Measurements from ENCODE around the gene CLBA1.

The CLBA1 gene

GRCh38 chr14:104993306-104993705 lies 7.7 kb downstream of the CLBA1 start:
- H3K4me3 ChIP-seq (ENCODE audit: low read length) = no peak overlapping the region
- H3K36me3 ChIP-seq (ENCODE audit: insufficient read depth, low read depth, low read length) = no peaks in the 10 kb centered on the region
- no peaks in the 10 kb centered on the region for H3K27me3 ChIP-seq (ENCODE audit: insufficient read depth, low read length)
- no peaks in the 10 kb centered on the region for H3K4me1 ChIP-seq (ENCODE audit: insufficient read depth, low read length)
- no peak overlapping the region for H3K27ac ChIP-seq (ENCODE audit: low read length)
- H3K9me3 ChIP-seq (ENCODE audit: insufficient read depth, low read depth, low read length) = no peaks in the 10 kb centered on the region
- no peak overlapping the region for H3K9ac ChIP-seq (ENCODE audit: low read depth, low read length)

- Histone ChIP-seq H3K4me3 (ENCODE audit: low read length) (no peak overlapping the region), H3K27me3 (ENCODE audit: insufficient read depth, low read length) (no peaks in the 10 kb centered on the region), H3K9ac (ENCODE audit: low read depth, low read length) (no peak overlapping the region), H3K9me3 (ENCODE audit: insufficient read depth, low read depth, low read length) (no peaks in the 10 kb centered on the region), H3K36me3 (ENCODE audit: insufficient read depth, low read depth, low read length) (no peaks in the 10 kb centered on the region), H3K4me1 (ENCODE audit: insufficient read depth, low read length) (no peaks in the 10 kb centered on the region), H3K27ac (ENCODE audit: low read length) (no peak overlapping the region)
Observed at GRCh38 chr14:104993808-104994591, 8.4 kb downstream of the CLBA1 start.

DNA sequence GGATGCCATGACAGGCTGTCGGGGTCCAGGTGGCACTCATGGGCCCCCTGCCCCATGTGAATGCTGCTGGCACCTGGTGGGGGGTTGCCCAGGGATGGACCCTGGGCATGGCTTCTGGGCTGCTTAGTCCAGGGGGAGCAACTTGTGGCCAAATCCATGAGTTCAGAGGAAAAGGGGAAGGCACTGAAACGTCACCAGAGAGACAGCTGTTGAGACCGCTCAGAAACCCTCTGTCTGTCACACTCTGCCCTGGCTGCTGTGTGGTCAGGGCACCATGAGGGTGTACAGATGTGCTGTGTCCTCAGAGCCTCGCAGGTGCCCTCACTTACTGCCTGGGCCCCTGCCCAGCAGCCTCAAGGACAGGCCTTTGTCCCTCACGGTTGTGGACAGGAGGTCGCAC lies 9.4 kb downstream of the CLBA1 start:
- no peak overlapping the region for H3K9ac ChIP-seq (ENCODE audit: low read depth, low read length)
- no peaks in the 10 kb centered on the region for H3K9me3 ChIP-seq (ENCODE audit: insufficient read depth, low read depth, low read length)
- no peaks in the 10 kb centered on the region for H3K36me3 ChIP-seq (ENCODE audit: insufficient read depth, low read depth, low read length)
- H3K27me3 ChIP-seq (ENCODE audit: insufficient read depth, low read length) = no peaks in the 10 kb centered on the region
- H3K4me1 ChIP-seq (ENCODE audit: insufficient read depth, low read length) = no peaks in the 10 kb centered on the region
- H3K4me3 ChIP-seq (ENCODE audit: low read length) = no peak overlapping the region
- H3K27ac ChIP-seq (ENCODE audit: low read length) = no peak overlapping the region

DNA sequence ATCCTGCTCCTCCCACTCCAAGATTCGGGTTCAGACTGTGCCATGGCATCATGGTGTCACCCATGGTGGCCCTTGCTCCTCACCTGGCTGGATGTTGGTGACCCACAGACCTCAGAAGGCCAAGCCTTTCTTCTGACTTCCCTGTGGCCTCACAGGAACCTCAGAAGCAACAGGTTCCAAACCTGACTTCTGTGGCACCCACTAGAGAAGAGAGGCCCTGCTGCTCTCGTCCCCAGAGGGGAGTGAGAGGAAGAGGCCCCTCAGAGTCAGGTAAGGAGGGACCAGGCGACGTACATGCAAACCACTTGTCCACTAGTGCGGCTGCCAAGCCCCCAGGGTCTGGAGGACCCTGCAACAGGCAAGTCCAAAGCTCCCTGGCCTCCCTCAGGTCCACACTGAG lies 10.4 kb downstream of the CLBA1 start:
- H3K9ac ChIP-seq (ENCODE audit: low read depth, low read length) = no peak overlapping the region

GRCh38 chr14:104996483-104996882 lies 10.9 kb downstream of the CLBA1 start:
- Histone ChIP-seq H3K4me1 (ENCODE audit: insufficient read depth, low read length) (no peaks in the 10 kb centered on the region), H3K9me3 (ENCODE audit: insufficient read depth, low read depth, low read length) (no peaks in the 10 kb centered on the region), H3K9ac (ENCODE audit: low read depth, low read length) (no peak overlapping the region), H3K36me3 (ENCODE audit: insufficient read depth, low read depth, low read length) (no peaks in the 10 kb centered on the region), H3K27ac (ENCODE audit: low read length) (no peak overlapping the region), H3K4me3 (ENCODE audit: low read length) (no peak overlapping the region), H3K27me3 (ENCODE audit: insufficient read depth, low read length) (no peaks in the 10 kb centered on the region)

More for the DNA sequence above, 10.4 kb downstream of the CLBA1 start:
- Histone ChIP-seq H3K4me3 (ENCODE audit: low read length) (no peak overlapping the region), H3K9me3 (ENCODE audit: insufficient read depth, low read depth, low read length) (no peaks in the 10 kb centered on the region), H3K27ac (ENCODE audit: low read length) (no peak overlapping the region), H3K27me3 (ENCODE audit: insufficient read depth, low read length) (no peaks in the 10 kb centered on the region), H3K4me1 (ENCODE audit: insufficient read depth, low read length) (no peaks in the 10 kb centered on the region), H3K36me3 (ENCODE audit: insufficient read depth, low read depth, low read length) (no peaks in the 10 kb centered on the region)

GRCh38 chr14:104998801-104999200 lies 13.2 kb downstream of the CLBA1 start:
- Histone ChIP-seq H3K9me3 (ENCODE audit: insufficient read depth, low read depth, low read length) (no peaks in the 10 kb centered on the region), H3K9ac (ENCODE audit: low read depth, low read length) (no peak overlapping the region), H3K27ac (ENCODE audit: low read length) (no peak overlapping the region)

GRCh38 chr14:104999361-104999760 lies 13.8 kb downstream of the CLBA1 start:
- no peaks in the 10 kb centered on the region for H3K9me3 ChIP-seq (ENCODE audit: insufficient read depth, low read depth, low read length)
- no peak overlapping the region for H3K4me3 ChIP-seq (ENCODE audit: low read length)
- no peaks in the 10 kb centered on the region for H3K27me3 ChIP-seq (ENCODE audit: insufficient read depth, low read length)
- H3K36me3 ChIP-seq (ENCODE audit: insufficient read depth, low read depth, low read length) = no peaks in the 10 kb centered on the region
- H3K9ac ChIP-seq (ENCODE audit: low read depth, low read length) = no peak overlapping the region
- H3K27ac ChIP-seq (ENCODE audit: low read length) = no peak overlapping the region
- H3K4me1 ChIP-seq (ENCODE audit: insufficient read depth, low read length) = no peaks in the 10 kb centered on the region

More at GRCh38 chr14:104998801-104999200, 13.2 kb downstream of the CLBA1 start:
- Histone ChIP-seq H3K27me3 (ENCODE audit: insufficient read depth, low read length) (no peaks in the 10 kb centered on the region), H3K4me1 (ENCODE audit: insufficient read depth, low read length) (no peaks in the 10 kb centered on the region), H3K36me3 (ENCODE audit: insufficient read depth, low read depth, low read length) (no peaks in the 10 kb centered on the region), H3K4me3 (ENCODE audit: low read length) (no peak overlapping the region)

GRCh38 chr14:105005329-105005928 lies 19.8 kb downstream of the CLBA1 start:
- no peaks in the 10 kb centered on the region for H3K27me3 ChIP-seq (ENCODE audit: insufficient read depth, low read length)
- no peaks in the 10 kb centered on the region for H3K9me3 ChIP-seq (ENCODE audit: insufficient read depth, low read depth, low read length)
- no peak overlapping the region for H3K27ac ChIP-seq (ENCODE audit: low read length)
- H3K9ac ChIP-seq (ENCODE audit: low read depth, low read length) = no peak overlapping the region
- no peaks in the 10 kb centered on the region for H3K4me1 ChIP-seq (ENCODE audit: insufficient read depth, low read length)
- peaks cover 29% of the 10 kb centered on the region for H3K36me3 ChIP-seq (ENCODE audit: insufficient read depth, low read depth, low read length)
- H3K4me3 ChIP-seq (ENCODE audit: low read length) = no peak overlapping the region

- H3K27ac ChIP-seq (ENCODE audit: low read length) = no peak overlapping the region
Observed at GRCh38 chr14:105005929-105006830, 20.6 kb downstream of the CLBA1 start.

GRCh38 chr14:105006831-105007592 lies 21.4 kb downstream of the CLBA1 start:
- no peaks in the 10 kb centered on the region for H3K4me1 ChIP-seq (ENCODE audit: insufficient read depth, low read length)
- no peak overlapping the region for H3K27ac ChIP-seq (ENCODE audit: low read length)
- H3K4me3 ChIP-seq (ENCODE audit: low read length) = no peak overlapping the region
- H3K36me3 ChIP-seq (ENCODE audit: insufficient read depth, low read depth, low read length) = peaks cover 45% of the 10 kb centered on the region
- no peaks in the 10 kb centered on the region for H3K9me3 ChIP-seq (ENCODE audit: insufficient read depth, low read depth, low read length)
- H3K9ac ChIP-seq (ENCODE audit: low read depth, low read length) = no peak overlapping the region
- no peaks in the 10 kb centered on the region for H3K27me3 ChIP-seq (ENCODE audit: insufficient read depth, low read length)

More at GRCh38 chr14:105005929-105006830, 20.6 kb downstream of the CLBA1 start:
- Histone ChIP-seq H3K4me1 (ENCODE audit: insufficient read depth, low read length) (no peaks in the 10 kb centered on the region), H3K36me3 (ENCODE audit: insufficient read depth, low read depth, low read length) (peaks cover 37% of the 10 kb centered on the region), H3K4me3 (ENCODE audit: low read length) (no peak overlapping the region), H3K9me3 (ENCODE audit: insufficient read depth, low read depth, low read length) (no peaks in the 10 kb centered on the region), H3K27me3 (ENCODE audit: insufficient read depth, low read length) (no peaks in the 10 kb centered on the region), H3K9ac (ENCODE audit: low read depth, low read length) (no peak overlapping the region)

DNA sequence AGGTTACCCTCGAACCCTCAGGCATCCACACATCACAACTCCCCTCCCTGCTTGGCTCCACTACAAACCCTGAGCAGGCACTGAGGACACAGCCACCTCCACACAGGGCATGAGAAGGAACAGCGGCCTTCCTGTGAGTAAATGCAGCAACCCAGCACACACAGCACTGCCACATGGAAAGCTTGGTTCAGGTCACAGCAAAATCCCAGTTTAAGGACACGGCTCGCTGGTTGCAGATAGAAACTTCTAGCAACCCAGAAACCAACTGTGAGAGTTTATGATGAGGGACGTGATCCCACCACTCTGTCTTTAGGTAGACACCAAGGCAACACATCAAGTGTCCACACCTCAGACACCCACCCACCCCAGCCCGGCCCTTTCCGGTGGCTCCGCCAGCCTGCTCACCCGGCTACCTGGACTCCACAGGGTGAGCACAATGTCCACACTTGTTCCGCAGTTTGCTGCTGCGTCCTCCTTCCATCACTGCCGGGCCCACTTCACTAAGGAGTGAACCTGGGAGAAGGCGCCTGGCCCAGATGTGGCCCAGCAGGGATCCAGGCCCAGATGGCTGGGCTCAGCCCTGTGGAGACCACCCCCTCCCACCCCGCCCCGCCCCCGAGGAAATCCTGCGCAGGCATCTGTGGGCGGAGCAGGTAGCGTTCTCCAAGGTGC lies 22.1 kb downstream of the CLBA1 start:
- Histone ChIP-seq H3K9me3 (ENCODE audit: insufficient read depth, low read depth, low read length) (no peaks in the 10 kb centered on the region), H3K36me3 (ENCODE audit: insufficient read depth, low read depth, low read length) (peaks cover 46% of the 10 kb centered on the region), H3K9ac (ENCODE audit: low read depth, low read length) (no peak overlapping the region)

More for the DNA sequence above, 22.1 kb downstream of the CLBA1 start:
- H3K4me1 ChIP-seq (ENCODE audit: insufficient read depth, low read length) = no peaks in the 10 kb centered on the region
- no peaks in the 10 kb centered on the region for H3K27me3 ChIP-seq (ENCODE audit: insufficient read depth, low read length)
- no peak overlapping the region for H3K4me3 ChIP-seq (ENCODE audit: low read length)
- no peak overlapping the region for H3K27ac ChIP-seq (ENCODE audit: low read length)

Measured in iPS-20b (cell line).